SK-N-SH (cell line): ENCODE measurements around the gene SRGAP3. TPM values are rescaled to one million over a fixed set of nuclear protein-coding genes. Genes with fewer than 3 reads are reported as not detected.

Experiments
- CTCF ChIA-PET: fragments of 300-600, 350-600 bp; formaldehyde crosslinking; extraction: SDS; loops from one replicate; lab custom pipeline; 2021; lab: Yijun Ruan, JAX
- POLR2A ChIA-PET: fragments of 350-600 bp; sonication (Branson Sonifier 250); formaldehyde crosslinking; extraction: SDS; loops from one replicate; lab custom pipeline; 2020; ENCODE audit warnings: antibody characterized with exemption, inconsistent platforms; lab: Yijun Ruan, JAX
- DNase-seq: peaks from one replicate; pipeline ENCODE4 v3.0.0; 2012
- H2AFZ ChIP-seq: fragments of 200-600 bp; sonication (generic); 2 replicates; pipeline ENCODE4 v1.8.1; 2016; ENCODE audit warnings: antibody characterized with exemption, mild to moderate bottlenecking, low read depth
- H3F3A ChIP-seq: fragments of 200-600 bp; sonication (generic); replicated peaks from 2 replicates; pipeline ENCODE3; 2016; ENCODE audit warnings: antibody characterized with exemption, mild to moderate bottlenecking; ENCODE audit not compliant: insufficient read depth
- H3K27ac ChIP-seq, 2 experiments: fragments of 200-500 bp in 1 of 2; fragments of 200-600 bp in 1 of 2; sonication (Bioruptor generic) in 1 of 2; sonication (generic), shearing (Covaris generic) in 1 of 2; 2 replicates each; pipeline versions ENCODE4 v1.5.1 to v1.6.1; 2014 to 2016; ENCODE audit warnings: low read depth in 2 of 2, inconsistent platforms in 1 of 2, low read length in 1 of 2, mild to moderate bottlenecking in 1 of 2, mixed read lengths in 1 of 2
- H3K27me3 ChIP-seq: fragments of 200-600 bp; sonication (generic), shearing (Covaris generic); 2 replicates; pipeline ENCODE4 v1.6.1; 2016; ENCODE audit warnings: mixed run types; ENCODE audit not compliant: insufficient read depth
- H3K36me3 ChIP-seq, 2 experiments: fragments of 200-500 bp in 1 of 2; fragments of 200-600 bp in 1 of 2; sonication (Bioruptor generic) in 1 of 2; sonication (generic) in 1 of 2; replicated peaks in 1 of 2; 2 replicates each; pipeline versions ENCODE3 to v1.5.1; 2014 to 2016; ENCODE audit warnings: low read length in 1 of 2, mild to moderate bottlenecking in 1 of 2; ENCODE audit not compliant: insufficient read depth in 2 of 2, control insufficient read depth in 1 of 2
- H3K4me1 ChIP-seq, 2 experiments: fragments of 200-500 bp in 1 of 2; fragments of 200-600 bp in 1 of 2; sonication (Bioruptor generic) in 1 of 2; sonication (generic), shearing (Covaris generic) in 1 of 2; 2 replicates each; pipeline versions ENCODE4 v1.5.1 to v1.6.1; 2014 to 2016; ENCODE audit warnings: low read depth in 1 of 2, low read length in 1 of 2, mixed run types in 1 of 2; ENCODE audit not compliant: insufficient read depth in 2 of 2, control insufficient read depth in 1 of 2
- H3K4me2 ChIP-seq: fragments of 200-600 bp; sonication (generic), shearing (Covaris generic); 2 replicates; pipeline ENCODE4 v1.6.1; 2017; ENCODE audit warnings: mixed run types
- H3K4me3 ChIP-seq, 2 experiments: fragments of 200-500 bp in 1 of 2; fragments of 200-600 bp in 1 of 2; sonication (Bioruptor generic) in 1 of 2; sonication (generic), shearing (Covaris generic) in 1 of 2; 2 replicates each; pipeline versions ENCODE4 v1.5.1 to v1.8.1; 2014 to 2016; ENCODE audit warnings: low read depth in 2 of 2, inconsistent platforms in 1 of 2, low read length in 1 of 2, mild to moderate bottlenecking in 1 of 2, mixed read lengths in 1 of 2, moderate library complexity in 1 of 2
- H3K79me2 ChIP-seq: fragments of 200-600 bp; sonication (generic); 2 replicates; pipeline ENCODE4 v1.8.1; 2017; ENCODE audit warnings: mild to moderate bottlenecking; ENCODE audit not compliant: insufficient read depth
- H3K9ac ChIP-seq: fragments of 200-600 bp; sonication (generic); 2 replicates; pipeline ENCODE4 v1.6.1; 2017; ENCODE audit warnings: mixed run types
- H3K9me2 ChIP-seq: fragments of 200-600 bp; sonication (generic); 2 replicates; pipeline ENCODE4 v1.6.1; 2017; ENCODE audit warnings: mixed run types
- H3K9me3 ChIP-seq: fragments of 200-600 bp; sonication (generic); 2 replicates; pipeline ENCODE4 v1.6.1; 2017; ENCODE audit warnings: mixed run types, mild to moderate bottlenecking, moderate library complexity
- H4K20me1 ChIP-seq: fragments of 200-600 bp; sonication (generic); 2 replicates; pipeline ENCODE4 v1.6.1; 2017; ENCODE audit warnings: mild to moderate bottlenecking, mixed run types; ENCODE audit not compliant: insufficient read depth
- CHD2 ChIP-seq: fragments of 150-350 bp; IDR thresholded peaks from 2 replicates; pipeline ENCODE4 v1.6.1; 2018; ENCODE audit warnings: low read length; ENCODE audit not compliant: partially characterized antibody
- EP300 ChIP-seq, 2 experiments: IDR thresholded peaks; 2 replicates each; pipeline versions ENCODE4 v1.4.0 to v1.6.1; 2012; ENCODE audit warnings: borderline replicate concordance in 1 of 2, low read depth in 1 of 2, low read length in 1 of 2
- EZH2phosphoT487 ChIP-seq: fragments of 200-600 bp; sonication (generic); IDR thresholded peaks from 2 replicates; pipeline ENCODE4 v1.6.1; 2017; ENCODE audit warnings: low read depth, mixed run types, mild to moderate bottlenecking, antibody characterized with exemption, moderate library complexity, borderline replicate concordance
- FOXM1 ChIP-seq: IDR thresholded peaks from 2 replicates; pipeline ENCODE4 v1.4.0; 2012; ENCODE audit warnings: low read depth, mild to moderate bottlenecking
- GABPA ChIP-seq: IDR thresholded peaks from 2 replicates; pipeline ENCODE4 v1.4.0; 2012; ENCODE audit warnings: low read depth, mild to moderate bottlenecking
- GATA2 ChIP-seq: sonication (generic); formaldehyde crosslinking; IDR thresholded peaks from 2 replicates; pipeline ENCODE4 v1.5.0; 2020; ENCODE audit warnings: mild to moderate bottlenecking, missing genetic modification reagents
- NFIC ChIP-seq: IDR thresholded peaks from 2 replicates; pipeline ENCODE4 v1.4.0; 2012; ENCODE audit warnings: borderline replicate concordance
- REST ChIP-seq: IDR thresholded peaks from 2 replicates; pipeline ENCODE4 v1.6.1; 2012; ENCODE audit warnings: mild to moderate bottlenecking, low read depth, low read length, moderate library complexity
- SIN3A ChIP-seq: IDR thresholded peaks from 2 replicates; pipeline ENCODE4 v1.6.1; 2012; ENCODE audit warnings: low read depth, mild to moderate bottlenecking, low read length, moderate library complexity, borderline replicate concordance
- SMC3 ChIP-seq: IDR thresholded peaks from 2 replicates; pipeline ENCODE4 v1.6.1; 2012; ENCODE audit warnings: low read depth, low read length, improper control_type of control experiment
- TEAD4 ChIP-seq: IDR thresholded peaks from 2 replicates; pipeline ENCODE4 v1.4.0; 2012; ENCODE audit warnings: mild to moderate bottlenecking, borderline replicate concordance; ENCODE audit not compliant: insufficient read depth
- USF2 ChIP-seq: fragments of 150-350 bp; IDR thresholded peaks from 2 replicates; pipeline ENCODE4 v1.6.1; 2017; ENCODE audit warnings: antibody characterized with exemption, low read length, low read depth, borderline replicate concordance
- WGBS: methylation state at CpG from one replicate; pipeline ENCODE4 v1.1.6; 2017; ENCODE audit warnings: low lambda C conversion rate; 5-methylcytosine and 5-hydroxymethylcytosine counted together
- polyA plus RNA-seq, 3 experiments: library from polyadenylated mRNA; depleted of rRNA; stranded (reverse); fragments of >200 nt; gene quantifications; 2 replicates each; pipeline ENCODE4 v1.2.3, GENCODE V29; 2012
- TF ChIP-seq, protein P1 (sequence below): IDR thresholded peaks from 2 replicates; pipeline ENCODE4 v1.4.0; 2012; ENCODE audit warnings: low read depth, borderline replicate concordance
- TF ChIP-seq, protein P2 (sequence below): IDR thresholded peaks from 2 replicates; pipeline ENCODE4 v1.4.0; 2012; ENCODE audit warnings: low read depth

SRGAP3 gene
- polyA plus RNA-seq, 1 of the 3 experiments (the other 2 are of a cell fraction), result 2.8 TPM

- no peak for TF ChIP-seq CHD2
- no peak for TF ChIP-seq FOXM1
- TF ChIP-seq REST, result no peak
- no peak for TF ChIP-seq GABPA
- TF ChIP-seq, all 33 proteins: peak for 0
These were observed 120.1 kb downstream of the SRGAP3 start (continued) for GRCh38 chr3:9129365-9129764.

GRCh38 chr3:9125278-9125951, 124.0 kb downstream of the SRGAP3 start:
- no peaks in the 10 kb centered on the region for H3F3A ChIP-seq
- peaks cover 0 to 3% of the 10 kb centered on the region in 2 experiments; a peak in 1 of 4 replicates for H3K4me1 ChIP-seq
- H3K79me2 ChIP-seq, result no peaks in the 10 kb centered on the region
- H4K20me1 ChIP-seq, result no peaks in the 10 kb centered on the region
- TF ChIP-seq USF2 (no peak), EZH2phosphoT487 (no peak), EP300 (IDR thresholded peaks at IDR 0.05; ENCODE audit: borderline replicate concordance in 1 of 2, low read depth in 1 of 2, low read length in 1 of 2) (no peak)
- no peaks in the 10 kb centered on the region for H3K9me2 ChIP-seq
- no peak overlapping the region for H3K4me3 ChIP-seq
- ChIA-PET CTCF (interaction anchor here (0.9 to 1.5 kb wide), 2 partner anchors 10 to 138 kb away, joined by 4 read pairs; no protein-coding TSS in a partner anchor), POLR2A (no interaction called here)
- H3K27ac ChIP-seq, result no peak overlapping the region
- no peak overlapping the region for H3K9ac ChIP-seq
- H3K27me3 ChIP-seq, result no peaks in the 10 kb centered on the region
- no peak overlapping the region for H3K4me2 ChIP-seq
- H2AFZ ChIP-seq, result no peak overlapping the region
- H3K9me3 ChIP-seq, result no peaks in the 10 kb centered on the region
- WGBS, result 63% methylated on average over 7 of the region's 7 CpGs
- DNase-seq, result no peak
- H3K36me3 ChIP-seq, result no peaks in the 10 kb centered on the region

- no peak overlapping the region for H3K27ac ChIP-seq
- H3K9me3 ChIP-seq, result no peaks in the 10 kb centered on the region
- H3K4me2 ChIP-seq, result no peak overlapping the region
- no peaks in the 10 kb centered on the region for H3K36me3 ChIP-seq
- no peaks in the 10 kb centered on the region for H3K27me3 ChIP-seq
- 78% methylated on average over 13 of the region's 15 CpGs for WGBS
- DNase-seq, result no peak
- POLR2A ChIA-PET, result no interaction called here
- H3K4me3 ChIP-seq, result no peak overlapping the region
- CTCF ChIA-PET, result interaction anchor here (0.7 to 1.5 kb wide), 5 partner anchors 11 to 177 kb away, joined by 3 to 5 read pairs (median 4); no protein-coding TSS in a partner anchor
- H3K9ac ChIP-seq, result no peak overlapping the region
- no peaks in the 10 kb centered on the region for H4K20me1 ChIP-seq
- no peaks in the 10 kb centered on the region; a peak in 1 of 4 replicates for H3K4me1 ChIP-seq
- H3K9me2 ChIP-seq, result no peaks in the 10 kb centered on the region
- no peaks in the 10 kb centered on the region for H3F3A ChIP-seq
- no peak overlapping the region for H2AFZ ChIP-seq
- no peaks in the 10 kb centered on the region for H3K79me2 ChIP-seq
- TF ChIP-seq NFIC (no peak), SMC3 (no peak), EZH2phosphoT487 (no peak), TEAD4 (no peak), GATA2 (CRISPR knock-in tag) (no peak), SIN3A (no peak)
- TF ChIP-seq, protein P1, sequence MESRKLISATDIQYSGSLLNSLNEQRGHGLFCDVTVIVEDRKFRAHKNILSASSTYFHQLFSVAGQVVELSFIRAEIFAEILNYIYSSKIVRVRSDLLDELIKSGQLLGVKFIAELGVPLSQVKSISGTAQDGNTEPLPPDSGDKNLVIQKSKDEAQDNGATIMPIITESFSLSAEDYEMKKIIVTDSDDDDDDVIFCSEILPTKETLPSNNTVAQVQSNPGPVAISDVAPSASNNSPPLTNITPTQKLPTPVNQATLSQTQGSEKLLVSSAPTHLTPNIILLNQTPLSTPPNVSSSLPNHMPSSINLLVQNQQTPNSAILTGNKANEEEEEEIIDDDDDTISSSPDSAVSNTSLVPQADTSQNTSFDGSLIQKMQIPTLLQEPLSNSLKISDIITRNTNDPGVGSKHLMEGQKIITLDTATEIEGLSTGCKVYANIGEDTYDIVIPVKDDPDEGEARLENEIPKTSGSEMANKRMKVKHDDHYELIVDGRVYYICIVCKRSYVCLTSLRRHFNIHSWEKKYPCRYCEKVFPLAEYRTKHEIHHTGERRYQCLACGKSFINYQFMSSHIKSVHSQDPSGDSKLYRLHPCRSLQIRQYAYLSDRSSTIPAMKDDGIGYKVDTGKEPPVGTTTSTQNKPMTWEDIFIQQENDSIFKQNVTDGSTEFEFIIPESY, result no peak
- TF ChIP-seq, protein P2, sequence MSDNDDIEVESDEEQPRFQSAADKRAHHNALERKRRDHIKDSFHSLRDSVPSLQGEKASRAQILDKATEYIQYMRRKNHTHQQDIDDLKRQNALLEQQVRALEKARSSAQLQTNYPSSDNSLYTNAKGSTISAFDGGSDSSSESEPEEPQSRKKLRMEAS, result no peak
These were observed 124.7 kb downstream of the SRGAP3 start for GRCh38 chr3:9124730-9125129.
